ENCODE data around the gene SEMA5A.

DNA sequence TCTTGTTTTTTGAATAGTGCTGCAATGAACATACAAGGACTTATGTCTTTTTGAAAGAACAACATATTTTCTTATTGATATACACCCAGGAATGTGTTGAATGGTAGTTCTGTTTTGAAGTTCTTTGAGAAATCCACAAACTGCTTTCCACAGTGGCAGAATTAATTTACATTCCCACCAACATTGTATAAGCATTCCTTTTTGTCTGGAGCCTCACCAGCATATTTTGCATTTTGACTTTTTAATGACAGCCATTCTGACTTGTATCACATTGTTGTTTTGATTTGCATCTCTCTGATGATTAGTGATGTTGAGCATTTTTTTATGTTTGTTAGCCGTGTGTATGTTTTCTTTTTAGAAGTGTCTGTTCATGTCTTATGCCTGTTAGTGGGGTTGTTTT lies 524.9 kb downstream of the SEMA5A start:
- TF ChIP-seq, protein P1, sequence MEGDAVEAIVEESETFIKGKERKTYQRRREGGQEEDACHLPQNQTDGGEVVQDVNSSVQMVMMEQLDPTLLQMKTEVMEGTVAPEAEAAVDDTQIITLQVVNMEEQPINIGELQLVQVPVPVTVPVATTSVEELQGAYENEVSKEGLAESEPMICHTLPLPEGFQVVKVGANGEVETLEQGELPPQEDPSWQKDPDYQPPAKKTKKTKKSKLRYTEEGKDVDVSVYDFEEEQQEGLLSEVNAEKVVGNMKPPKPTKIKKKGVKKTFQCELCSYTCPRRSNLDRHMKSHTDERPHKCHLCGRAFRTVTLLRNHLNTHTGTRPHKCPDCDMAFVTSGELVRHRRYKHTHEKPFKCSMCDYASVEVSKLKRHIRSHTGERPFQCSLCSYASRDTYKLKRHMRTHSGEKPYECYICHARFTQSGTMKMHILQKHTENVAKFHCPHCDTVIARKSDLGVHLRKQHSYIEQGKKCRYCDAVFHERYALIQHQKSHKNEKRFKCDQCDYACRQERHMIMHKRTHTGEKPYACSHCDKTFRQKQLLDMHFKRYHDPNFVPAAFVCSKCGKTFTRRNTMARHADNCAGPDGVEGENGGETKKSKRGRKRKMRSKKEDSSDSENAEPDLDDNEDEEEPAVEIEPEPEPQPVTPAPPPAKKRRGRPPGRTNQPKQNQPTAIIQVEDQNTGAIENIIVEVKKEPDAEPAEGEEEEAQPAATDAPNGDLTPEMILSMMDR (IDR thresholded peaks at IDR 0.05 in 4 of 5, conservative IDR thresholded peaks at IDR 0.05 in 1 of 5), result no peak
- TF ChIP-seq POLR2A (IDR thresholded peaks at IDR 0.05), result no peak

Data from gastrocnemius medialis (tissue), 4 donors.